ENCODE results near the gene BAHCC1. TPM values are rescaled to one million over a fixed set of nuclear protein-coding genes. Genes with fewer than 3 reads are reported as not detected.
A peak's percentile ranks its signal among the peaks of the same experiment; 100 is the strongest.

The BAHCC1 gene
- total RNA-seq, 1 donor from 2014 or later = 3.4 TPM

DNA sequence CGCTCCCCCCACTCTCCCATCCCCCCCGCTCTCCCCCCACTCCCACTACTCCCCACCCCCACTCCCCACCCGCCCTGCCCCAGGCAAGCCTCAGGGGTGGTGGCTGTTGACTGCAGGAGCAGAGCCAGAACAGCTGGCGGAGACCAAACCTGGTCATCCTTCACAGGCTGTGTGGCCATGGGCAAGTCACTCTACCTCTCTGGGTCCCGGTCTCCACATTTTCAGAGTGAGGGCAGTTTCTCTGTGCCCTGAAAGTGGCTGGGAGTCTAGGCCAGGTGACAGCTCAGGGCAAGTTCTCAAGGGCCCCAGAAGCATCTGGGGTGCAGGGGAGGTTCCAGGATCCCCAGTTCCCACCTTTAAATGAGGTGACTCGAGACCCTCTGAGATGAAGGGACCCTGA, 15.1 kb upstream of the BAHCC1 start:
- Mint-ChIP-seq H3K9me3 (no peaks in the 10 kb centered on the region), H3K27ac (no peak overlapping the region), H3K4me1 (peaks cover 9% of the 10 kb centered on the region), H3K27me3 (ENCODE audit: insufficient read depth, low read depth) (peaks cover 8% of the 10 kb centered on the region), H3K4me3 (no peak overlapping the region), H3K36me3 (peaks cover 3% of the 10 kb centered on the region)
- Histone ChIP-seq H3K9me3 (ENCODE audit: low read depth) (no peaks in the 10 kb centered on the region), H3K4me1 (peaks cover under 1% of the 10 kb centered on the region), H3K9ac (no peak overlapping the region), H3K4me2 (no peak overlapping the region), H4K20me1 (ENCODE audit: low read depth) (peaks cover 3% of the 10 kb centered on the region), H3K27ac (no peak overlapping the region), H3K36me3 (no peaks in the 10 kb centered on the region), H3F3A (ENCODE audit: low read depth) (no peaks in the 10 kb centered on the region), H3K4me3 (no peak overlapping the region), H2AFZ (replicated peaks) (no peak overlapping the region), H3K79me2 (ENCODE audit: low read depth) (no peaks in the 10 kb centered on the region), H3K27me3 (peaks cover 26% of the 10 kb centered on the region)
- DNase-seq (ENCODE audit: low spot score) = no peak
- TF ChIP-seq, protein P1, sequence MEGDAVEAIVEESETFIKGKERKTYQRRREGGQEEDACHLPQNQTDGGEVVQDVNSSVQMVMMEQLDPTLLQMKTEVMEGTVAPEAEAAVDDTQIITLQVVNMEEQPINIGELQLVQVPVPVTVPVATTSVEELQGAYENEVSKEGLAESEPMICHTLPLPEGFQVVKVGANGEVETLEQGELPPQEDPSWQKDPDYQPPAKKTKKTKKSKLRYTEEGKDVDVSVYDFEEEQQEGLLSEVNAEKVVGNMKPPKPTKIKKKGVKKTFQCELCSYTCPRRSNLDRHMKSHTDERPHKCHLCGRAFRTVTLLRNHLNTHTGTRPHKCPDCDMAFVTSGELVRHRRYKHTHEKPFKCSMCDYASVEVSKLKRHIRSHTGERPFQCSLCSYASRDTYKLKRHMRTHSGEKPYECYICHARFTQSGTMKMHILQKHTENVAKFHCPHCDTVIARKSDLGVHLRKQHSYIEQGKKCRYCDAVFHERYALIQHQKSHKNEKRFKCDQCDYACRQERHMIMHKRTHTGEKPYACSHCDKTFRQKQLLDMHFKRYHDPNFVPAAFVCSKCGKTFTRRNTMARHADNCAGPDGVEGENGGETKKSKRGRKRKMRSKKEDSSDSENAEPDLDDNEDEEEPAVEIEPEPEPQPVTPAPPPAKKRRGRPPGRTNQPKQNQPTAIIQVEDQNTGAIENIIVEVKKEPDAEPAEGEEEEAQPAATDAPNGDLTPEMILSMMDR (IDR thresholded peaks at IDR 0.05) = no peak

GRCh38 chr17:81380666-81381518, 14.4 kb upstream of the BAHCC1 start:
- Histone ChIP-seq H3K9me3 (ENCODE audit: low read depth) (no peaks in the 10 kb centered on the region), H3K9ac (no peak overlapping the region), H4K20me1 (ENCODE audit: low read depth) (peaks cover 11% of the 10 kb centered on the region), H3K79me2 (ENCODE audit: low read depth) (no peaks in the 10 kb centered on the region), H3K27me3 (peaks cover 34% of the 10 kb centered on the region), H3K4me1 (peaks cover 7% of the 10 kb centered on the region), H3K4me2 (no peak overlapping the region), H3F3A (ENCODE audit: low read depth) (peaks cover 6% of the 10 kb centered on the region), H2AFZ (replicated peaks) (no peak overlapping the region), H3K27ac (no peak overlapping the region), H3K4me3 (no peak overlapping the region), H3K36me3 (no peaks in the 10 kb centered on the region)
- Mint-ChIP-seq H3K27me3 (ENCODE audit: insufficient read depth, low read depth) (peaks cover 8% of the 10 kb centered on the region), H3K4me1 (peaks cover 17% of the 10 kb centered on the region), H3K36me3 (peaks cover 3% of the 10 kb centered on the region), H3K9me3 (no peaks in the 10 kb centered on the region), H3K4me3 (peak overlapping the region; percentile 46), H3K27ac (peak overlapping the region; percentile 38)
- TF ChIP-seq, protein P1 (IDR thresholded peaks at IDR 0.05) = no peak
- TF ChIP-seq EZH2 (IDR thresholded peaks at IDR 0.05) (no peak), EZH2phosphoT487 (IDR thresholded peaks at IDR 0.05) (no peak)
- DNase-seq (ENCODE audit: low spot score) = no peak

DNA sequence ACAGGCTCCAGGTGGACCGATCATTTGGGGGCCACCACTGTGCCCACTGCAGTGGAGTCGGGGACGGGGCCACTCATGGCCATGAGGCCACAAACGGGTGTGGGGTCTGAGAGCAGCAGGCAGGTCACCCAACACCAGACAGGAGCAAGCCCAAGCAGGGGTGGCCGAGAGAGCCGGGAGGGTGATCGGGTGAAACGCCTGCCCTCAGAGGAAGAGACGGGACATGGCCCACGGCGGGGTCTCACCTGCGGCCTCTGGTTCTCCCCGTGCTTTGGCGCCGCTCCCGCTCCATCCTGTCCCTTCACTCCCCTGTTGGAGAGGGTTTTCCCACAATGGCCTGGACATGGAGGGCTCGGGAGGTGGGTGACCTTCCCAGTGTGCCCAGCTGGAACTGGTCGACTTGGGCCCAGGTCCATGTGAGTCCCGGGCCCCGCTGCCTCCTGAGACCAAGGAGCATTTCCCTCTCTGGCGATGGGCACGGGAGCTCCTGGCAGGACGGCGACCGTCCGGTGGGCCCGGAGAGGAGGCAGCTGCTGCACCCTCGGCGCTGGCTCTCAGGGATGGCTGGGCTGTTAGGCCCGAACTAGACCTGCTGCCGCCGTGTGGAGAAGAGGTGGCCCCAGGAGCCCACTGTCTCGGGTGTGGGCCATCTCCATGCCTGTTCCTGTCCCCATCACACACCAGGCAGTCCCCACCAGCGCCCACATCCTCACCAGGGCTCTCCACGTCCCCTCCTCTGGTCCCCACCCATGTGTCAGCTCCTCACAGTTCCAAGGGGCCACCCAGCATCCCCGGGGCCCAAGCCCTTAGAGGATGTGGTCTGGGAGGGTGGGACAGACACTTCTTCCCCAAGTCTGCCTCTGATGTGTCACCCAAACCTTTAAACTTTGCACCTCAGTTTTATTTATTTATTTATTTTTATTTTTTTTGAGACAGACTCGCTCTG, 13.4 kb upstream of the BAHCC1 start:
- H3K27ac Mint-ChIP-seq = peak overlapping the region; percentile 38
- Histone ChIP-seq H3K36me3 (no peaks in the 10 kb centered on the region), H4K20me1 (ENCODE audit: low read depth) (peaks cover 18% of the 10 kb centered on the region), H3K27me3 (peaks cover 44% of the 10 kb centered on the region), H3K79me2 (ENCODE audit: low read depth) (no peaks in the 10 kb centered on the region), H3F3A (ENCODE audit: low read depth) (peaks cover 13% of the 10 kb centered on the region), H3K4me1 (peaks cover 14% of the 10 kb centered on the region), H3K4me3 (no peak overlapping the region), H3K4me2 (no peak overlapping the region), H3K9ac (no peak overlapping the region), H3K27ac (no peak overlapping the region), H3K9me3 (ENCODE audit: low read depth) (no peaks in the 10 kb centered on the region), H2AFZ (replicated peaks) (no peak overlapping the region)
- peak overlapping the region; percentile 46 for H3K4me3 Mint-ChIP-seq
- TF ChIP-seq EZH2 (IDR thresholded peaks at IDR 0.05) (no peak), EZH2phosphoT487 (IDR thresholded peaks at IDR 0.05) (no peak)
- TF ChIP-seq, protein P1 (IDR thresholded peaks at IDR 0.05) = no peak
- no peaks in the 10 kb centered on the region for H3K9me3 Mint-ChIP-seq
- peaks cover 5% of the 10 kb centered on the region for H3K27me3 Mint-ChIP-seq (ENCODE audit: insufficient read depth, low read depth)
- H3K36me3 Mint-ChIP-seq = peaks cover 3% of the 10 kb centered on the region
- no peak for DNase-seq (ENCODE audit: low spot score)
- peaks cover 21% of the 10 kb centered on the region for H3K4me1 Mint-ChIP-seq

All from neural progenitor cell (in vitro differentiated cells).